ENCODE data around the gene CDHR3.
A peak's percentile ranks its signal among the peaks of the same experiment; 100 is the strongest.

Gene CDHR3

DNA sequence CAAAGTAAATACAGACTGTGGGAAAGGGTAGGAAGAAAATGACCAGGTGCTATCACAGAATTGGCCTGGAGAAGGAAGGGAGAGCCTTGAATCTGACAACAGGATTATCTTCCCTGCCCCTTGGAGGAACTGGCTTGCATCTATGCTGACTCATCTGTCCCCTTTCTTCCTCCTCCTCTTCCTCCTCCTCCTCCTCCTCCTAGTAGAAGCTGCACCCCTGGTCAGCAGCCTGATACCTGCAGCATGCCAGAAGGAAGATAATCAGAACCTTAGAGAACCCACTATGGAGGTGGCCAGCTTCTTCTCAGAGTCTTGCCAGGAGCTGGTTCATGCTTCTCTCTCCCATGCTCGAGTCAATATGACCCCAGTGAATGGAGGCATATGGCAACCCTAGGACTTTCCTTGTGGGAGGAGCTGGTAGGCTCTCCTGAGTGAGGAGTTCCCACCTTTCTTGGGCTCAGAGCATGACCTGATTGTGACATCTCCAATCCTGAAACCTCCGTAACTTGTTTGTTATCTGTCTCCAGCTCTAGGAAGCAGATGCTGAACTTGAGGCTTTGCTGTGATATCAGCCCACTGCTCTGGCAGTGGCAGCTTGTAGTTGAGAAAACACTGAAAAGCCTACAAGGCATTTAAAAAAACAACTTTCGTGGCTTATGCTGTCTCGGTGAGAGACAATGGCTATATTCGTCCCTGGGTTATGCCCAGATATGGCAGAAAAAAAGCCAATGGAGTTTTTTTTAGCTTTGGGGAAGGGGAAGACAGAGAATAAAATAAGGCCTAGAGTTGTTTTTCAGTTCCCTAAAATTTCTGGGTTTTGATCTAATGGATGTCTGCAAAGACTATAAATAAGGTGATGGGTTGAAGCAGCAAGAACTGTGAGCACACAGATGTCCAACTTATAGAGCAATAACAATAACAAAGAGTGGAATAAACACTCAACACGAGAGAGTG, 60.6 kb downstream of the CDHR3 start:
- TF ChIP-seq, protein P1, sequence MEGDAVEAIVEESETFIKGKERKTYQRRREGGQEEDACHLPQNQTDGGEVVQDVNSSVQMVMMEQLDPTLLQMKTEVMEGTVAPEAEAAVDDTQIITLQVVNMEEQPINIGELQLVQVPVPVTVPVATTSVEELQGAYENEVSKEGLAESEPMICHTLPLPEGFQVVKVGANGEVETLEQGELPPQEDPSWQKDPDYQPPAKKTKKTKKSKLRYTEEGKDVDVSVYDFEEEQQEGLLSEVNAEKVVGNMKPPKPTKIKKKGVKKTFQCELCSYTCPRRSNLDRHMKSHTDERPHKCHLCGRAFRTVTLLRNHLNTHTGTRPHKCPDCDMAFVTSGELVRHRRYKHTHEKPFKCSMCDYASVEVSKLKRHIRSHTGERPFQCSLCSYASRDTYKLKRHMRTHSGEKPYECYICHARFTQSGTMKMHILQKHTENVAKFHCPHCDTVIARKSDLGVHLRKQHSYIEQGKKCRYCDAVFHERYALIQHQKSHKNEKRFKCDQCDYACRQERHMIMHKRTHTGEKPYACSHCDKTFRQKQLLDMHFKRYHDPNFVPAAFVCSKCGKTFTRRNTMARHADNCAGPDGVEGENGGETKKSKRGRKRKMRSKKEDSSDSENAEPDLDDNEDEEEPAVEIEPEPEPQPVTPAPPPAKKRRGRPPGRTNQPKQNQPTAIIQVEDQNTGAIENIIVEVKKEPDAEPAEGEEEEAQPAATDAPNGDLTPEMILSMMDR (IDR thresholded peaks at IDR 0.05; ENCODE audit: low read depth, low read length, missing control alignments), result no peak
- DNase-seq (ENCODE audit: low read depth), result peak; percentile 21
- no peak overlapping the region for H3K4me3 ChIP-seq (ENCODE audit: low read depth, low read length)

DNA sequence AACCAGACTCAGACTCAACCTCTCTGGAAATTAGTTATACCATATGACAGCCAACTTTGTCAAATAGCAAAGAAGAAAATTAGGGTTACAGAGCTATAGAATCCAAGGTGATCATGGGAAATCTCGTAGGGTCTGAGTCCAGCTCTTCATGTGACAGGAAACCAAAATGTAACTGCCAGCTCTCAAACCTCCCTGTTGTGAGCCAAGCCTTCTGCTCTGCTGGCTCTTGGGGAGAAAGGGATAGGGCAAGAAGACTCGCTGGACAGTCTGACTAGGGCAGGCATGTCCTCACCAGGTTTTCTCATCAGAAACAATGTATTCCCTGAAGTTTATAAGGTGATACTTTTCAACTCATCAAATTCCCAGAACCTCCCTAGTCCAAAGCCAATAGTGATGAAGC, 63.0 kb downstream of the CDHR3 start:
- H3K4me3 ChIP-seq (ENCODE audit: low read depth, low read length), result no peak overlapping the region
- TF ChIP-seq, protein P1 (IDR thresholded peaks at IDR 0.05; ENCODE audit: low read depth, low read length, missing control alignments), result no peak
- DNase-seq (ENCODE audit: low read depth), result no peak

DNA sequence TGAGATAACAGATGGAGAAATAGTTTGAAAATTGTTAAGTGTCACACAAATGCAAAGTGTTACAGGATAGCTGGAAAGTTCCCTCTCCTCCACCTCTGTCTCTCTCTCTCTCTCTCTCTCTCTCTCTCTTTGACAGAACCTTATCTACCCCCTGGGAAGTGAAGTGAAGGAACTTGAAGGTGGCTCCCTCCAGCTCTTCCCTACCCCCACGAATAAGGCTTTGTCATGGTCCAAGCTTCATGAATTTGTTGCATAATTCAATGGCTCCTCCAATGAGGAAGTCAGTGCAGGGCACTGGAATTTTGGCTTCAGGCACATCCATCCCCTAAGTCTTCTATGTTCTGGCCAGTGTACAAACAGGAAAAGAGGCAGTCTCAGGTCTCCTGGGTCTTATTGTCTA, 66.4 kb downstream of the CDHR3 start:
- DNase-seq (ENCODE audit: low read depth), result no peak
- H3K4me3 ChIP-seq (ENCODE audit: low read depth, low read length), result no peak overlapping the region
- TF ChIP-seq, protein P1 (IDR thresholded peaks at IDR 0.05; ENCODE audit: low read depth, low read length, missing control alignments), result no peak

DNA sequence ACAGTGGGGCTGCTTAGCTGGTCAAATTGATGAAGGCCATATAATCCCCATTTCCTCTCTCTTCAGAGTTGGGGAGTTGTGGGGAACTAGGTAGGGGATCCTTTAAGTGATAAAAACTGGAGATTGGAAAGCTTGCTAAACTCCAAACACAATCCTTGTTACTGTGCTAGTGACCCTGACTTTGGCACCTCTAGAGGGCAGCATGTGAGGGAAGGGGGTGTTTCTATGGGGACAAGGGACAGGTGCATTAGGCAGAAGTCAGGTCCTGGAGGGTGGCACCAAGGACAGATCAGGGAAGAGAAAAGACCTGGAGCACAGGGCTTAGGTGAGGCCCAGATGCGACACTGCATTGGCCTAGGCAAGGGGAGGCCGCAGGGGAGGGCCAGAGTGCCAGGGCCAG, 66.9 kb downstream of the CDHR3 start:
- TF ChIP-seq, protein P1 (IDR thresholded peaks at IDR 0.05; ENCODE audit: low read depth, low read length, missing control alignments), result peak; percentile 25
- DNase-seq (ENCODE audit: low read depth), result no peak
- H3K4me3 ChIP-seq (ENCODE audit: low read depth, low read length), result no peak overlapping the region

DNA sequence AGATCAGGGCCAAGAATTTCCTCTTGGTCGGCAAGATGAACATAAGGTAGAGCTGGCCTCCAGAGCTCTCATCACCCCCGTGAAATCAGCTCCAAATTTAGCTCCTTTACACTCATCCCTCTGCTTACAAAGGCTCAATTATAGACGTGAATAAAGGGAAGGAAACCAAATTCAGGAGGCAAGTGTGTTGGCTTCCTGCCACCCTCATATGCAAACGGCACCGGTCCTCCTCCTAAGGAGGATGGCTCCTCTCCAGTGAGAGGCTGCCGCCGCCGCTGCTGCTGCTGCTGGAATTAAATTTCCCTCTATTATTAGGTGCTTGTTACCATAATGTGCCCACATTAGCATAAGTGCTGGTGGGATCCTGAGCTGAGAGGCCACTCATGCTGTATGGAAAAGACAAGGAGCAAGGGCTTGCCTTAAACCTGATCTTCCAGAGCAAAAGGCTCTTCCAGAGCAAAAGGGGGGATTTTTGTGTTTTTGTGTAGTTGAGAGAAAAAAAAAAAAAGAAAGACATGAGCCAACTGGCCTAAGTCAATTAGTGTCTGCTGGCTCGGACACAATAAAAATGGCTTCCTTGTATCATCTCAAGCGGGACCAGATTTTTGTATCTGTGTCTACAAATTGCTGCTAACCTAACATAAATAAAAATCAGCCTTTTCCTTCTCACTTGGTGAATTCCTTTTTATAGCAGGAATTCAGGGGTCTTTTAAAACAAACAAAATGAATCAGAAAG, 68.4 kb downstream of the CDHR3 start:
- TF ChIP-seq, protein P1 (IDR thresholded peaks at IDR 0.05; ENCODE audit: low read depth, low read length, missing control alignments), result no peak
- no peak overlapping the region for H3K4me3 ChIP-seq (ENCODE audit: low read depth, low read length)
- no peak for DNase-seq (ENCODE audit: low read depth)

DNA sequence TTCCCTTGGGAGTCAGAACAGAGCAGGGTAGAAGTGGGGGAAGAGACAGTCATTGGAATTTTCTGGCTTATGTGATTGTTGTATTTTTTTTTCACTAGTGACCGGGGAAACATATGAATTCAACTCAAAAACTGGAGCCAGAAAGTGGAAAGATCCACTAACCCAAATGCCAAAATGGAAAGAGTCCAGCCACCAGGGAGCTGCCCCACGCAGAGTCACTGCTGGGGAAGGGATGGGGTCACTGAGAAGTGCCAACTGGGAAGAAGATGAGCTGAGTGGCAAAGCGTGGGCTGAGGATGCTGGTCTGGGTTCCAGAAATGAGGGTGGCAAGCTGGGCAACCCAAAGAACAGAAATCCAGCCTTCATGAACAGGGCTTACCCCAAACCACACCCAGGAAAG, 69.2 kb downstream of the CDHR3 start:
- no peak for DNase-seq (ENCODE audit: low read depth)
- TF ChIP-seq, protein P1 (IDR thresholded peaks at IDR 0.05; ENCODE audit: low read depth, low read length, missing control alignments), result no peak

More for the DNA sequence above, 69.2 kb downstream of the CDHR3 start:
- no peak overlapping the region for H3K4me3 ChIP-seq (ENCODE audit: low read depth, low read length)
